ACC112 (cell line): ENCODE results near the gene SMDT1.

Source experiments
- H2AFZ ChIP-seq: fragments of 200-600 bp; sonication (generic); one replicate; pipeline ENCODE4 v1.6.0; 2017; ENCODE audit warnings: antibody characterized with exemption, low read length; ENCODE audit not compliant: unreplicated experiment
- H3K27ac ChIP-seq: fragments of 200-600 bp; sonication (generic); 2 replicates; pipeline ENCODE4 v1.5.1; 2014; ENCODE audit warnings: low read depth, mild to moderate bottlenecking, antibody characterized with exemption, low read length, moderate library complexity
- H3K27me3 ChIP-seq: fragments of 200-600 bp; sonication (generic); 2 replicates; pipeline ENCODE4 v1.6.1; 2014; ENCODE audit warnings: mild to moderate bottlenecking, antibody characterized with exemption, low read length, moderate library complexity, mixed read lengths; ENCODE audit not compliant: insufficient read depth
- H3K36me3 ChIP-seq: fragments of 200-600 bp; sonication (generic); 2 replicates; pipeline ENCODE4 v1.6.1; 2016; ENCODE audit warnings: mild to moderate bottlenecking, antibody characterized with exemption, low read length, moderate library complexity, mixed read lengths; ENCODE audit not compliant: insufficient read depth
- H3K4me1 ChIP-seq: fragments of 200-600 bp; sonication (generic); one replicate; pipeline ENCODE4 v1.6.1; 2016; ENCODE audit warnings: low read length, mixed read lengths; ENCODE audit not compliant: insufficient read depth, unreplicated experiment, control insufficient read depth
- H3K4me3 ChIP-seq: fragments of 200-600 bp; sonication (generic); 2 replicates; pipeline ENCODE4 v1.5.1; 2014; ENCODE audit warnings: mild to moderate bottlenecking, low read depth, low read length
- H3K79me2 ChIP-seq: fragments of 200-600 bp; sonication (generic); one replicate; pipeline ENCODE4 v1.6.0; 2016; ENCODE audit warnings: low read length; ENCODE audit not compliant: control insufficient read depth, unreplicated experiment, insufficient read depth

Gene SMDT1

GRCh38 chr22:42062506-42063170 is 16.9 kb upstream of the SMDT1 start:
- Histone ChIP-seq H2AFZ (no peak overlapping the region), H3K27me3 (no peaks in the 10 kb centered on the region), H3K4me1 (no peaks in the 10 kb centered on the region), H3K36me3 (peaks cover 6% of the 10 kb centered on the region; the same call in 1 of the 2 replicates), H3K4me3 (no peak overlapping the region), H3K79me2 (no peaks in the 10 kb centered on the region), H3K27ac (no peak overlapping the region)

GRCh38 chr22:42064629-42065028 is 14.9 kb upstream of the SMDT1 start:
- no peak overlapping the region for H3K27ac ChIP-seq
- H3K36me3 ChIP-seq: peaks cover 5% of the 10 kb centered on the region; the same call in 1 of the 2 replicates
- H3K27me3 ChIP-seq: no peaks in the 10 kb centered on the region
- no peaks in the 10 kb centered on the region for H3K79me2 ChIP-seq
- no peak overlapping the region for H2AFZ ChIP-seq
- no peaks in the 10 kb centered on the region for H3K4me1 ChIP-seq
- H3K4me3 ChIP-seq: no peak overlapping the region

GRCh38 chr22:42065438-42066125 is 13.9 kb upstream of the SMDT1 start:
- Histone ChIP-seq H3K27me3 (no peaks in the 10 kb centered on the region), H3K27ac (no peak overlapping the region), H3K36me3 (no peaks in the 10 kb centered on the region), H3K79me2 (no peaks in the 10 kb centered on the region), H3K4me3 (no peak overlapping the region), H2AFZ (no peak overlapping the region), H3K4me1 (no peaks in the 10 kb centered on the region)

- Histone ChIP-seq H3K36me3 (no peaks in the 10 kb centered on the region), H2AFZ (no peak overlapping the region)
These were observed 13.3 kb upstream of the SMDT1 start for GRCh38 chr22:42066126-42066761.

GRCh38 chr22:42066937-42067336 is 12.6 kb upstream of the SMDT1 start:
- H3K27me3 ChIP-seq: no peaks in the 10 kb centered on the region
- no peaks in the 10 kb centered on the region for H3K79me2 ChIP-seq
- H2AFZ ChIP-seq: no peak overlapping the region
- no peak overlapping the region for H3K27ac ChIP-seq
- H3K4me1 ChIP-seq: peaks cover 7% of the 10 kb centered on the region
- no peak overlapping the region for H3K4me3 ChIP-seq
- no peaks in the 10 kb centered on the region for H3K36me3 ChIP-seq

More at GRCh38 chr22:42066126-42066761, 13.3 kb upstream of the SMDT1 start:
- H3K27me3 ChIP-seq: no peaks in the 10 kb centered on the region
- no peak overlapping the region for H3K4me3 ChIP-seq
- H3K27ac ChIP-seq: no peak overlapping the region
- H3K4me1 ChIP-seq: peaks cover 1% of the 10 kb centered on the region
- H3K79me2 ChIP-seq: no peaks in the 10 kb centered on the region

- no peaks in the 10 kb centered on the region for H3K79me2 ChIP-seq
- no peak overlapping the region for H3K27ac ChIP-seq
- peaks cover 7% of the 10 kb centered on the region for H3K4me1 ChIP-seq
- no peaks in the 10 kb centered on the region for H3K36me3 ChIP-seq
- H3K27me3 ChIP-seq: no peaks in the 10 kb centered on the region
- no peak overlapping the region for H3K4me3 ChIP-seq
- no peak overlapping the region for H2AFZ ChIP-seq
These were observed 11.7 kb upstream of the SMDT1 start for GRCh38 chr22:42067671-42068251.

- H3K4me3 ChIP-seq: no peak overlapping the region
- no peaks in the 10 kb centered on the region for H3K36me3 ChIP-seq
- peaks cover 2% of the 10 kb centered on the region for H3K79me2 ChIP-seq
- peaks cover 10% of the 10 kb centered on the region for H3K4me1 ChIP-seq
- no peak overlapping the region for H2AFZ ChIP-seq
- no peak overlapping the region for H3K27ac ChIP-seq
- no peaks in the 10 kb centered on the region for H3K27me3 ChIP-seq
These were observed 11.2 kb upstream of the SMDT1 start for GRCh38 chr22:42068291-42068690.

- peaks cover 17% of the 10 kb centered on the region for H3K79me2 ChIP-seq
- H2AFZ ChIP-seq: peak overlapping the region; percentile 20
- H3K27me3 ChIP-seq: no peaks in the 10 kb centered on the region
- no peaks in the 10 kb centered on the region for H3K36me3 ChIP-seq
- peaks cover 16% of the 10 kb centered on the region for H3K4me1 ChIP-seq
- H3K27ac ChIP-seq: peak overlapping the region; percentile 42
- peak overlapping the region; percentile 74 for H3K4me3 ChIP-seq
These were observed 9.5 kb upstream of the SMDT1 start for GRCh38 chr22:42069801-42070516.

- Histone ChIP-seq H2AFZ (peak within 1 kb of the TSS; percentile 20), H3K4me3 (peak within 1 kb of the TSS; percentile 74), H3K36me3 (no peaks in the 10 kb centered on the region; the same call in 1 of the 2 replicates), H3K27me3 (no peaks in the 10 kb centered on the region), H3K4me1 (peaks cover 19% of the 10 kb centered on the region), H3K27ac (peak within 1 kb of the TSS; percentile 42), H3K79me2 (peaks cover 24% of the 10 kb centered on the region)
These were observed 8.7 kb upstream of the SMDT1 start, which contains the start of gene NAGA for GRCh38 chr22:42070517-42071422. TSS of gene NAGA (minus strand) at chr22:42070812. CDS start at chr22:42070297, 515 bp downstream.
